ENCODE measurements around the gene COMMD1.
A peak's percentile ranks its signal among the peaks of the same experiment; 100 is the strongest.
"Not testable (repeated sequence)": the region's sequence is repeated elsewhere in the genome, so short reads cannot be mapped to it uniquely, and the experiment has no call there.

COMMD1 gene

DNA sequence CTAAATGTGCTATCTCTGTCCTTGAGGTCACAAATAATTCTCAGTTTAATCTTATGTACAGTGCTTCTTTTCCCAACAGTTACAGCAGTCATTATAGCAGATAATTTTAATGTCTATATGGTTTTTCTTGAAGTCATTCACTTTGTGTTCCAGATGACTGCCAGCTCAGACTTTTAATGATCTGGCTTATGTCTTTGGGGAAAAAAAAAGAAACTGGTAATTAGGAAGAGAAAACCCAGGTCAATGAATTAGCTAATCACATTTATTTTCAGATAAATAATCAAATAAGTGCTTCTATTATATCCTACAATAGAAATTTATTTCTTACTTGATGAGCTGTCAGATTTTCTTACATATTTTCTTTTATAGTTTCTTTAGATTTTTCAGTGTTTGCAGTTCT, 96.0 kb downstream of the COMMD1 start:
- no peaks in the 10 kb centered on the region for H3K4me1 Mint-ChIP-seq
- H3K4me3 Mint-ChIP-seq: no peak overlapping the region
- peaks cover 7% of the 10 kb centered on the region for H3K36me3 Mint-ChIP-seq
- no peak for DNase-seq
- CTCF ChIA-PET: interaction anchor here (1.8 kb wide), 1 partner anchor 409 kb away, joined by 4 read pairs; no protein-coding TSS in a partner anchor
- no peak overlapping the region for H3K27ac Mint-ChIP-seq
- H3K9me3 Mint-ChIP-seq: no peaks in the 10 kb centered on the region
- H3K27me3 Mint-ChIP-seq: no peaks in the 10 kb centered on the region

GRCh38 chr2:62004428-62004827, 99.0 kb downstream of the COMMD1 start:
- H3K4me1 Mint-ChIP-seq, H3K27me3 Mint-ChIP-seq, H3K27ac Mint-ChIP-seq, H3K9me3 Mint-ChIP-seq, H3K36me3 Mint-ChIP-seq, CTCF ChIA-PET, DNase-seq, H3K4me3 Mint-ChIP-seq: not testable (repeated sequence)

DNA sequence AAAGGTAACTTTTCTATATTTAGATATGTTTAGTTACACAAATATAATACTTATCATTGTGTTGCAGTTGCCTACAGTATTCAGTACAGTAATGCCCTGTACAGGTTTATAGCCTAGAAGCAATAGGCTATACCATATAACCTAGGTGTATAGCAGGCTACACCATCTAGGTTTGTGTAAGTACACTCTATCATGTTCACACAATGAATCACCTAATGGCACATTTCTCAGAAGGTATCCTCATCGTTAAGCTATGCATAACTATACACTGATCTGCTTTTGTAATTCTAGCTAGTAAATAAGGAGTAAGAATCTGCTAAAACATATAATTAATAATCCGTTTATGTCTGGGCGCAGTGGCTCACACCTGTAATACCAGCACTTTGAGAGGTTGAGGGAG, 102.1 kb downstream of the COMMD1 start:
- Mint-ChIP-seq H3K36me3 (peaks cover 2% of the 10 kb centered on the region), H3K4me3 (no peak overlapping the region), H3K27me3 (no peaks in the 10 kb centered on the region), H3K4me1 (no peaks in the 10 kb centered on the region), H3K27ac (no peak overlapping the region), H3K9me3 (no peaks in the 10 kb centered on the region)
- DNase-seq: no peak
- CTCF ChIA-PET: no interaction called here

DNA sequence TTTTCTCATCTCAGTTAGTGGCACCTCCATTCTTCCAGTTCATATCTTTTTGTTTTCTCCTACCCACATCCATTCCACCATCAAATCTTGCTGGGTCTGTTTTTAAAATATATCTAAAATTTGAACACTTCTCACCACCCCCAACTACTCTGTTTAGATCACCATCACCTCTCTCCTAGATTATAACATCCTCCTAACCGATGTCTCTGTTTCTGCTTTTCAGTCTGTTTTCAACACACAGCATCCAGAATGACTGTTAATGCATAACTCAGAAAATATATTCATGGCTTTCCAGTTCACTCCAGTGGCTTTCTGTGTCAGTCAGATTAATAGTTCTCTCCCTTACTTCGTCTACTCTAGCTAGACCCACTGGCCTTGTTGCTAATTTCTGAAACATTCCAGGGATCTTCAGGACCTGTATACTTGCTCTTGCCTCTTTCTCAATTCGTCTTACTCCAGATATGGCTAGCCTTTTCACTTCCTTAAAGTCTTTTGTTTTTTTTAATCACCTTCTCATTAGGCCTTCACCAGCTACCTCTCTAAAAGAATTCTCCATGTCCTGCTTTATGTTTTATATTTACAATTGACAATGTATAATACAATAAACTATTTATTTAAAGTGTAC, 105.3 kb downstream of the COMMD1 start:
- DNase-seq: no peak
- Mint-ChIP-seq H3K27me3 (no peaks in the 10 kb centered on the region), H3K9me3 (no peaks in the 10 kb centered on the region), H3K4me3 (no peak overlapping the region), H3K4me1 (no peaks in the 10 kb centered on the region), H3K36me3 (no peaks in the 10 kb centered on the region), H3K27ac (no peak overlapping the region)
- CTCF ChIA-PET: no interaction called here

DNA sequence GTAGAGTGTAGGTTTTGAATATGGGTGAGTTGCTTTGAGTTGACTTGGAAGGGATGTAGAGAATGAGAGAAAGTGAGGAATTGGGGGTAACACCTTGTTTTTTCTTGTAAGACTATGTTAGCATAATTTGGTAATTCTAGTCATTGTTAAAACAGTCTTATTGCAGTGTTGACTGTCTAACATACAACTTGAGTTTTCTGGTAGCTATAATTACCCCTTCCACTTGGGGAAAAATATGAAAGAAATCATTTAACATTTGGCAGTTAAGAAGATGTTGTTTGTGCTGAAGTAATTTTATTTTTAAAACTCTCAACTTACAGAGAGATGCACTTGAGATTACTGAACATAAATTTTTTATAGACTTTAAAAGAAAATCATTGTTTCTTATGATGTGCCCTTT, 108.2 kb downstream of the COMMD1 start:
- CTCF ChIA-PET: no interaction called here
- no peak overlapping the region for H3K27ac Mint-ChIP-seq

GRCh38 chr2:62014102-62014501, 108.6 kb downstream of the COMMD1 start:
- DNase-seq: no peak
- Mint-ChIP-seq H3K9me3 (no peaks in the 10 kb centered on the region), H3K27me3 (no peaks in the 10 kb centered on the region), H3K4me1 (peaks cover 5% of the 10 kb centered on the region), H3K36me3 (no peaks in the 10 kb centered on the region), H3K4me3 (no peak overlapping the region), H3K27ac (no peak overlapping the region)
- CTCF ChIA-PET: no interaction called here

More for the DNA sequence above, 108.2 kb downstream of the COMMD1 start:
- no peak overlapping the region for H3K4me3 Mint-ChIP-seq
- peaks cover 3% of the 10 kb centered on the region for H3K4me1 Mint-ChIP-seq
- H3K9me3 Mint-ChIP-seq: no peaks in the 10 kb centered on the region
- DNase-seq: no peak
- H3K36me3 Mint-ChIP-seq: no peaks in the 10 kb centered on the region
- no peaks in the 10 kb centered on the region for H3K27me3 Mint-ChIP-seq

GRCh38 chr2:62016957-62017356, 111.5 kb downstream of the COMMD1 start:
- Mint-ChIP-seq H3K27me3 (no peaks in the 10 kb centered on the region), H3K4me1 (peaks cover 5% of the 10 kb centered on the region), H3K9me3 (no peaks in the 10 kb centered on the region), H3K36me3 (no peaks in the 10 kb centered on the region), H3K4me3 (no peak overlapping the region), H3K27ac (no peak overlapping the region)
- no peak for DNase-seq
- CTCF ChIA-PET: no interaction called here

DNA sequence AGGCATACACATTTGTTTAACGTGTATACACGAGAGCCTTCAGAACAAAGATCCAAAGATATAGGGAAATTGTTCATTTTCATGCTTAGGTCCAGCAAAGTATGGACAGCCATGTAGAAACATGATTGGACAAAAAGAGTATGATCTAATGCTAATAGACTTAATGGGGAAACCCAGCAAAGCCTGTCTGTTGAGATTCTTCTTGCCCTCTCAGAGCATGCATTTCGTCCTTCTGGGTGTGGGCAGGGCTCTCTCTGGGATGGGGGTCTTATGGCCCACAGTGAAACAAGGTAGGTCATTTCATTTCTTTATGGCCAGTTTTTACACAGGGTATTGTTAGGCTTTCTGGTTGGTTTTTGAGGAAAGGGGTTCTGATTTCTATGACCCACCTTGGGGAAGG, 124.4 kb downstream of the COMMD1 start:
- CTCF ChIA-PET: no interaction called here
- DNase-seq: no peak
- H3K4me3 Mint-ChIP-seq: no peak overlapping the region
- no peak overlapping the region for H3K27ac Mint-ChIP-seq
- H3K36me3 Mint-ChIP-seq: no peaks in the 10 kb centered on the region
- H3K27me3 Mint-ChIP-seq: no peaks in the 10 kb centered on the region
- no peaks in the 10 kb centered on the region for H3K4me1 Mint-ChIP-seq
- no peaks in the 10 kb centered on the region for H3K9me3 Mint-ChIP-seq

GRCh38 chr2:62030902-62031301, 125.4 kb downstream of the COMMD1 start:
- no peak for DNase-seq
- H3K4me3 Mint-ChIP-seq: no peak overlapping the region

GRCh38 chr2:62032096-62032495, 126.6 kb downstream of the COMMD1 start:
- H3K9me3 Mint-ChIP-seq: no peaks in the 10 kb centered on the region
- H3K4me1 Mint-ChIP-seq: no peaks in the 10 kb centered on the region
- no peaks in the 10 kb centered on the region for H3K36me3 Mint-ChIP-seq
- CTCF ChIA-PET: no interaction called here
- no peak overlapping the region for H3K27ac Mint-ChIP-seq
- H3K4me3 Mint-ChIP-seq: no peak overlapping the region
- no peak for DNase-seq
- no peaks in the 10 kb centered on the region for H3K27me3 Mint-ChIP-seq

More at GRCh38 chr2:62030902-62031301, 125.4 kb downstream of the COMMD1 start:
- CTCF ChIA-PET: no interaction called here
- no peak overlapping the region for H3K27ac Mint-ChIP-seq
- no peaks in the 10 kb centered on the region for H3K36me3 Mint-ChIP-seq
- H3K4me1 Mint-ChIP-seq: no peaks in the 10 kb centered on the region
- H3K27me3 Mint-ChIP-seq: no peaks in the 10 kb centered on the region
- H3K9me3 Mint-ChIP-seq: no peaks in the 10 kb centered on the region

DNA sequence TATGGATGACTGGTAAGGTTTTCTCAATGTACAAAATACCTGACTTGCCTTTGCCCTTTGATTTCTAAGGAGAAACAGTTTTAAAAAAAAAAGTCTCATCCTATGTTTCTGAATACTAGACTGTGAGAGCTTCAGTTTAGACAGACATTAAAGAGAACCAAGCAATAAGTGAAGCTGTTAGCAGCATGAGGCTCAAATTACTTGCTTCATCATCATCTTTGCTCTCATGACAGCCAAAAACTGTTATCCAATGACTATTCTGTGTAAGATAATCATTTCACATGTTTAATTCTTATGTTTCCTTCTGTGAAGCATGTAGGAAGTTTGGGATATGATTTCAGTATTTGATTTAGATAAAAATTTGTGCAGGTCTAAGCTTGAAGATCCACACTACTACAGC, 129.2 kb downstream of the COMMD1 start:
- H3K4me1 Mint-ChIP-seq: peaks cover 15% of the 10 kb centered on the region
- no peak overlapping the region for H3K27ac Mint-ChIP-seq
- CTCF ChIA-PET: no interaction called here
- H3K36me3 Mint-ChIP-seq: no peaks in the 10 kb centered on the region
- H3K27me3 Mint-ChIP-seq: no peaks in the 10 kb centered on the region
- H3K9me3 Mint-ChIP-seq: no peaks in the 10 kb centered on the region
- no peak overlapping the region for H3K4me3 Mint-ChIP-seq
- DNase-seq: no peak

- no peak overlapping the region for H3K4me3 Mint-ChIP-seq
- H3K27ac Mint-ChIP-seq: no peak overlapping the region
- CTCF ChIA-PET: no interaction called here
- no peaks in the 10 kb centered on the region for H3K27me3 Mint-ChIP-seq
- peaks cover 21% of the 10 kb centered on the region for H3K4me1 Mint-ChIP-seq
- DNase-seq: no peak
- no peaks in the 10 kb centered on the region for H3K9me3 Mint-ChIP-seq
- no peaks in the 10 kb centered on the region for H3K36me3 Mint-ChIP-seq
These were observed 130.8 kb downstream of the COMMD1 start for GRCh38 chr2:62036229-62036628.

- H3K36me3 Mint-ChIP-seq: no peaks in the 10 kb centered on the region
- no peak for DNase-seq
- peaks cover 23% of the 10 kb centered on the region for H3K4me1 Mint-ChIP-seq
- no peak overlapping the region for H3K27ac Mint-ChIP-seq
- H3K4me3 Mint-ChIP-seq: no peak overlapping the region
- H3K27me3 Mint-ChIP-seq: no peaks in the 10 kb centered on the region
- CTCF ChIA-PET: no interaction called here
- H3K9me3 Mint-ChIP-seq: peaks cover 4% of the 10 kb centered on the region
These were observed 131.3 kb downstream of the COMMD1 start for GRCh38 chr2:62036761-62037250.

GRCh38 chr2:62038975-62039771, 133.7 kb downstream of the COMMD1 start:
- CTCF ChIA-PET: interaction anchor here (0.6 to 1.3 kb wide), 3 partner anchors 41 to 372 kb away, joined by 3 to 4 read pairs (median 3); no protein-coding TSS in a partner anchor

GRCh38 chr2:62040926-62041325, 135.5 kb downstream of the COMMD1 start:
- DNase-seq: no peak
- peaks cover 23% of the 10 kb centered on the region for H3K4me1 Mint-ChIP-seq
- peaks cover 3% of the 10 kb centered on the region for H3K36me3 Mint-ChIP-seq
- H3K27ac Mint-ChIP-seq: no peak overlapping the region
- no peaks in the 10 kb centered on the region for H3K27me3 Mint-ChIP-seq
- no peak overlapping the region for H3K4me3 Mint-ChIP-seq
- peaks cover 12% of the 10 kb centered on the region for H3K9me3 Mint-ChIP-seq
- CTCF ChIA-PET: no interaction called here

More at GRCh38 chr2:62038975-62039771, 133.7 kb downstream of the COMMD1 start:
- no peaks in the 10 kb centered on the region for H3K27me3 Mint-ChIP-seq
- peaks cover 23% of the 10 kb centered on the region for H3K4me1 Mint-ChIP-seq
- peak; percentile 36 for DNase-seq
- peaks cover 8% of the 10 kb centered on the region for H3K9me3 Mint-ChIP-seq
- H3K27ac Mint-ChIP-seq: peak overlapping the region; percentile 71
- no peaks in the 10 kb centered on the region for H3K36me3 Mint-ChIP-seq
- no peak overlapping the region for H3K4me3 Mint-ChIP-seq

Measured in activated naive CD4-positive, alpha-beta T cell treated with anti-CD3 and anti-CD28 coated beads, Interleukin-2, amount 10 ng/mL, durations not matched to agents 7 days and 5 days (primary cell).